HG03439 (cell line): ENCODE results near the gene LZIC.
"Not testable (repeated sequence)": the region's sequence is repeated elsewhere in the genome, so short reads cannot be mapped to it uniquely, and the experiment has no call there.

Experiments used
- ATAC-seq: cut with Tn5 transposase; IDR thresholded peaks from one replicate; pipeline ENCODE4 v1.9.1; 2021; ENCODE audit warnings: mild to moderate bottlenecking, moderate library complexity; ENCODE audit not compliant: unreplicated experiment

The LZIC gene

DNA sequence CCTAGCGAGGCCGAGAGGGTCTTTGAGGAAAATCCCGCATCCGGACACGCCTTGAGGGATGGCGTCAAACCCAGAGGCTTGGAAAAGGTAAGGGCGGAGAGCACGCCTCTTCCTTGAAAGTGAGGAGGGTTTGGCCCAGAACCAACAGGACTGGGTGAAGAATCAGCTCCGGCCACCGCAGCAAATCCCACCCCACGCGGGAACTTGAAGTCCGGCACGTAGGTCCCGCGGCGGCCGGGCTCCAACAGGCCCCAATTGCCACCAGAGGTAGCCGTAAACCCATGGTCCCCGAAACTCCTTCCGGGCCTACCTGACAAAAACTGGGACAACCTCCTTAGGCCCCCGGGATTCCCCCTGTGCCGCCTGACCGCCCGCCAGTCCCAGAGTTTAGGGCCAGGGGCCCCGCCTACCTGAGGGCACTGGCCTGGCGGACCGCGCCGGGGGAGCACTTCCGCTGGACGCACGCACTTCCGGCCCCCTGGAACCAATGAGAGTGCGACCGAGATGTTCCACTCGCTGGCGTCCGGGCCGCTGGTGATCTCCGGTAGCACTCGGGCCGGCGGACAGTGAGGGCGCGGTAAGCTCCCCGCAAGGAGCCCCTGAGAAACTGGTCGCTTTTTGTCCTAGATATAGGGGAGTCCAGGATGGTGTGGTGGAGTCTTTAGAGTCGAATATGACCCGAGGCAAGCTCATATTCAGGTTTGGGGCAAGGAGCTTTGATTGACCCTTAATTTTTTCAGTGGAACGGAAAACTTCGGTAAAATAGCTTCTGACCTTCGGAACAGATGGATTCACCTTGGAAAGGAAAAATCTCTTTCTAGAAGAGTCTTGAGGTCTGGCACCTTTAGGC lies at the start of gene LZIC, which contains the start of gene NMNAT1:
Gene LZIC, minus strand, starts transcription at position 453 of the 850 bp plus-strand sequence. CDS start 6,772 bp downstream, outside the sequence.
Gene NMNAT1, plus strand, starts transcription at position 537 of the 850 bp plus-strand sequence. CDS start 28,599 bp downstream, outside the sequence.
- ATAC-seq = peak; percentile 89

DNA sequence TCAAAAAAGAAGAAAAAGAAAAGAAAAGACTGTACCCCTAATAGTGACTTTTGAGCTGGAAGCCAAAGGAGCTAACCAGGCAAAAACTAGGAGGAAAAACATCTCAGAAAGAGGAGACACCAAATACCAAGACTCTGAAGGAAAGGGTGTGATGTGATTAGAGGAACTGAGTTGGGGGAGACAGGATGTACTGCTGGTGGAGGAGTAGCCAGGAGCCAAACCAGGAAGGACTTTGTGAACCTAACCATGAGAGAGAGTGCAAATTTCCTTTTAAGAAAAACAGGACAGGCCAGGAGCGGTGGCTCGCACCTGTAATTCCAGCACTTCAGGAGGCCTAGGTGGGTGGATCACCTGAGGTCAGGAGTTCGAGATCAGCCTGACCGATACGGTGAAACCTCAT lies 49.7 kb upstream of the LZIC start:
- ATAC-seq = no peak

DNA sequence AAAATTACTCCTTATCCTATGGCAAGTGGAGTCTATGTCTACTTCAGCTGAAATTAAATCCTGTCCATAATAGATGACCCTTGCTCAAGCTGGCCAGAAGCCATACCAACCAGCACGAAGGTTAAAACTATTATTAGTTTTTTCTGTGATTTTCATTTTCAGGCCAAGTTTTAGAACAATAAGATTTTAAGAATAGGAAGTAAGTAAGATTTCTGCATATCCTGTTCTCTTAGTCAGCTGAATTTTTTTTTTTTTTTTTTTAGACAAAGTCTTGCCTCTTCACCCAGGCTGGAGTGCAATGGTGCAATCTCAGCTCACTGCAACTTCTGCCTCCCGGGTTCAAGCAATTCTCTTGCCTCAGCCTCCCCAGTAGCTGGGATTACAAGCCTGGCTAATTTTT lies 47.8 kb upstream of the LZIC start:
- ATAC-seq = no peak

DNA sequence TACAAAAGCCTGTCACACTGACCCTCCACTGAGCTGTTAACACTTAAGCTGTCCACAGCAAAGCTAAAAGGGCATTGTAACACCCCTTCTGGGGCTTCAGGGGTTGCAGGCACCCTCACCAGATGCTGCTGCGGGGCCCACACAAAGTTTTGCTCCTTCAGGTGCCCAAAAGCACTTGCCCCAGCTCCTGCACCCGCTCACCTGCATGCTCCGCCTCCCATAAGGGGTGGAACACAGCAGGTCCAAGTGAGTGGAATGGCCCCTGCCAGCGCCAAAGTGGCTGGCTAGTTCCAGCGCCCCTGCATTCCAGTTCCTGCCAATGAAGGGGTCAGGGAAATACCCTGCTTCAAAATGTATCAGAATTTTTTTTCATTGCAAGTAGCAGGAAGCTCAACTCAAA lies 46.6 kb upstream of the LZIC start:
- ATAC-seq = no peak

DNA sequence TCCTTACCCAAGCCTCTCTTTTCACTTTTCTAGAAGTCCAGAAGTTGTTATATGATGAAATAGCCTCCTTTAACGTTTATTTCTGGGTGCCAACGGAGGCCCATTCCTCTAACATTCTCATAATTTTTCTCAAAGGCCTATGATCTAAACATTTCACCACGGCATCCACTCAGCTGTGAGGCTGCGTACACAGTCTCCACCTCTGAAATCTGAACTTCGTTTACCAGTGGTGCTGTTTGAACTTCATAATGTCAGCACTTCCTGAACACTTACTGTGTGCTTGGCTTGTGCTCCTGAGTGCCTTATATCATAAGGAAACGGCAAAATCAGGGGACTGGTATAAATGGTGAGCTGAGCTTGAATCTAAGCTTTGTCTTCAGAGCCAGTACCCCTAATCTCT lies 41.8 kb upstream of the LZIC start:
- no peak for ATAC-seq

DNA sequence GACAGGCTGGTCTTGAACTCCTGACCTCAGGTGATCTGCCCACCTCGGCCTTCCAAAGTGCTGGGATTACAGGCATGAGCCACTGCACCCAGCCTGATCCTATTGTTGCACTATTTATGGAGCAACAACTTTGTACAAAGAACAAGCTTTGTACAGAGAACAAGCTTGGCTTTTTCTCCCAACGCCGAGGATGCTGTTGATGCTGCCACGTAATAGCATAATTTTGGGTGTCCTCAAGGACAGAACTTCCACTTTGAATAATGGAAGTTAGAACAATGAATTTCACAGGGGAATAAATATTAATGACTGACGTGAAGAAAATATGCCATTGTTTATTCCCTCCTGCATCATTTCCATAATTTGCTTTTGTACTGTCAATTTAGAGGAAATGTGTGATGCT lies 41.1 kb upstream of the LZIC start:
- no peak for ATAC-seq

DNA sequence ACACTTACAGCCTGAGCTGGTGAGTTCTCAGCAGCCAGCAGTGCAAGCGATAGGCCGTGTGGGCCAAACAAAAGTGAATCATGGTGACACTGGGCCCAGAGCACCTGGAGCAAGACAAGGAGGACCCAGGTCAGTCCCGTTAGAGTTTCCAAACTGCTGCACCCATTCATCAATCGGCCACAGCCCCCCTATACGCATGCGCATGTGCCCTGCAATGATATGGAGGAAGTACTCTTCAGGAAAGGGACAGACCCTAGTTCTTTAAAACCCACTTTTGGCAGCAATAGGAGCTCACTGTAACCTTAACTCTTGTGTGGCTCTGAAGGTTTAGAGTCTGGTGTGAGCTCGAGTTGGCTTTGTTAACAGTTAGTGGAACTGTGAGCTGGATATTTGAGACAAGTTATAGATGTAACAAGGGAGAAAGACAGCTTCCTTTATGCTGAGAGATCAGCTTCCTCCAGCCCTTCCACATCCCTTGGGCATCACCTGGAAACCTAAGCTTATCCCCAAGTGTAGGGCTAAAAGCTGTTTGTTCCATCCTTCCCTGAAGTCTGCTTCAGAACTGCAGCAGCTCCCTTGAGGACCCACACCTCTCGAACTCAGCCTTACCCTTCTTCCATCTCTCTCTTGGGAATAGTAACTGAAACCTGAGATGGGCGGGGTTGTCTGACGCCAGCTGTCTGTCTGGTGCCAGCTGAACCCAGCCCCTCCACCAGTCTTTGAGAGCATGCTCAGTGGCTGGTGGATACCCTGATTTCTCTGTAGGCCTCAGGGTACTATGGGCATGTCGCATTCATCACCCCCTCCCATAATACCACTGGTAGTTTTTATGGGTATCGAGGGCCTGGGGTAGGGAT lies 17.7 kb upstream of the LZIC start:
- ATAC-seq = no peak

DNA sequence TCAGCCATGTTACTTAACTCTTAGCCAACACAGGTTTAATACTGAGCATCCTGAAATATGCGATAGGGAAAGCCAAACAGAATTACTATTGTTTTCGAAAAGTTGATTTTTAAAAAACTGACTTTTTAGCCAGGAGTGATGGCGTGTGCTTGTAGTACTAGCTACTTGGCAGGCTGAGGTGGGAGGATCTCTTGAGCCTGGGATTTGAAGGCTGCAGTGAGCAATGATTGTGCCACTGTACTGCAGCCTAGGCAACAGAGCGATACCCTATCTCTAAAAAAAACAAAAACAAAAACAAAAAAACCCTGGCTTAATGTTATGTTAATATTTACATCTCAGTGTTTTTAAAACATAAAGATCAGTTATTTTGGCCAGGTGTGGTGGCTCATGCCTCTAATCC lies 16.8 kb upstream of the LZIC start:
- ATAC-seq = no peak

DNA sequence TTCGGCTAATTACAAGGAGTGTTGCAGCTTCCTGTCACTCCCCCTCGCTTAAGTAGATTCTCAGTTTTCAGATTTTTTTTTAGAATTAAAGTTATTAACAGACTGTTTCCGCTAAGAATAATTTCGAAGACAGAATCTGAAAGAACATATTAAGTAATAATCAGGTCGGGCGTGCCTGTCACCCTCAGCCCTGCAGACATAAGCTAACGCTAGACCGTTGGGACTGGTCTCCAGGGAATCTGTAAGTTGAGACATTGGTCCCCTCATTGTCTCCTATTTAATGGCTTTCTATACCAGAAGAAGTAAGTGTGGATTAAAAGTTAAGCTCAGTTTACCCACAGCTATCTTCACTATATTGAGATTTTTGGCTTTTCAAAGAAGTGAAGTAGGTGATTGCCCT lies 14.5 kb upstream of the LZIC start:
- no peak for ATAC-seq

DNA sequence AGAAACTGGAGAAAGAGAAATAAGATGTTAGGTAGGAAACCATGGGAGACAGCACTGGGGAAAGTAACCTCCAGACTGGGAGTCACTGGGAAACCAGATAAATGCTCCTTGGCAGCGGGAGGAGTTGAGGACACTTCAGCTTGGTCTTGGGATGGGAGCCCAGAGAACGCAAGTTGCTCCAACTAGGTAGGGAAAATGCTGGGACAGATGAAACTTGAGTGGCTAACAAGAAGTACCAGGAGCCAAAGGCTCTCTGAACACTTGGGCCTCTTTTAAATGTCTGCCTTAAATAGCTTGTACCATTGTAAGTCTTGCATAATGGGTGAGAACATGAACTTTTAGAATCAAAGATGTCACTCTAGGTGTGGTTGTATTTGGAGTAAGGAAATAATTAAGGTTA lies 3.1 kb upstream of the LZIC start:
- no peak for ATAC-seq

DNA sequence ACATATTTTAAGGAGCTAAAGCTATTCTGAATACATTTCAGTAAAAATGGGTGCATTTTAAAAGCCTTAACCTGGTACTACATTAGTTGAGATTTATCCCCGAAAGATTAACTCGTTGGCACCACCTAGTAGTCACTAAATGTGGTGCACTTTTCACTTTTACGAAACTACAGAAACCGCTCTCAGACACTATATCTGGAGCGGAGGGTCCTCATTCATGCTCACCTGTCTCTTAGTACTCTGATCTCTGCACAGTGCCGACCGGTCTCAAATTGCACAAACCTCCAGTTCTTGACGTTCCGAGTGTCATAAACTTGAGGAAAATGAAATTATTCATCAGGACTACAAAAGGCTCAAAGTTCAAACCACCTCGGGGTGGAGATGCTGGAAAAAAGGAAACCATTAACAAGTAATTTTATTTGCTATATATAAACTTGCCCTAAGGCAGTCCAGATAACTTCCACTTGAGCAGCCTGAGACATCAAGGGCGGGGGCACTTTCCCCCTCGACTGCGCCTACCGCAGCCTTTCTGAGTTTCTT lies 722 bp downstream of the LZIC start:
- no peak for ATAC-seq

DNA sequence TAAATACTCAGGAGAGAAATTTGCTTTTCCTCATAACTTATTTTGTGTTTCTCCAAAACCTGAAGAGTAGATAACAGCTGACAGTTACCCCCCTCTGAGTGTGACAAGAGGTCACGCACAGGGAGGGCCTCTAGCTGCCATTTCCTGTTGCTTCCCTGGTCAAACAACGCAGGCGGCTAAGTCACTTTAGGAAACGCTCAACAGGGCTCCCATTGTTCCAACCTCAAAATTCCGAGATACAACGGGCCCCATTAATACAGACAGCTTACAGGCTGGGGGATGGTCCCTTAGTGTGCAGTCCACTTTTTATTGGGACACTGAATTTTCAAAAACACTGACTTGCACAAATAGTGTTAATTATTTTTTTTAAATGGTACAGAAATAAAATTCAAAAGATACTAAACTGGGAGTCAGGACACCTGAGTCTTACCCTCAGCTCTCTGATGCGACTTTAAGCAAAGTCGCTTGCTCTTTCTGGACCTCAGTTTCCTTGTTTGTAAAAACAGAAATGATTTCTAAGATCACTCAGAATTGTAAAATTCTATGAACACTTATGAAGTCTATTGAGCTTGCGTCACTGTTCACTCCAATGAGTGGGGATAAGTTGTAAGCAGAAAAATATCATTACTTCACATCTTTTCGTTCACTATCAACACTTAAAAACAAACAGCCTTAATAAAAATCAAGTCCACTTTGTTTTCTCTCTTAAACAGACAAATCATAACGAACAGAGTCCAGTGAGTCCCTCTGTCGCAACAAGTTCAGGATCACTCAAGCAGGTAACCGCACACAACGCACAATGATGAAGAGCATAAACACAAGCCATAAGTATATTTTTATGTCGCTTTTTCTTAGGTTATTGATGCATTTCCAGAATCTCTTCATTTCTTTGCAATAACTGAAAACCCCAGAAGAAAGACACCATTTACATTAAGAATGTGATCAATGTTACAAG lies 13.5 kb downstream of the LZIC start:
- no peak for ATAC-seq

DNA sequence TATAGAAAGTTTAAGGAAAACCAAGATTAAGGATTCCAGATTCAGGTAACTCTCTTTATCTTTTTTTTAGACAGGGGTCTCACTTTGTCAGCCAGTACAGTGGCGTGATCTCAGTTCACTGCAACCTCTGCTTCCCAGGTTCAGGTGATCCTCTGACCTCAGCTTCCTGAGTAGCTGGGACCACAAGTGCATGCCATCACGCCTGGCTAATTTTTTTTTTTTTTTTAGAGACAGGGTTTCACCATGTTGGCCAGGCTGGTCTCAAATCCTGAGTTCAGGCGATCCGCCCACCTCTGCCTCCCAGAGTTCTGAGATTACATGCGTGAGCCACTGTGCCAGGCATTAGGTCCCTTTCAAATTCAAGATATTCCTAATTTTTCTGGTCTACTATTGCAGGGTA lies 15.9 kb downstream of the LZIC start:
- no peak for ATAC-seq

DNA sequence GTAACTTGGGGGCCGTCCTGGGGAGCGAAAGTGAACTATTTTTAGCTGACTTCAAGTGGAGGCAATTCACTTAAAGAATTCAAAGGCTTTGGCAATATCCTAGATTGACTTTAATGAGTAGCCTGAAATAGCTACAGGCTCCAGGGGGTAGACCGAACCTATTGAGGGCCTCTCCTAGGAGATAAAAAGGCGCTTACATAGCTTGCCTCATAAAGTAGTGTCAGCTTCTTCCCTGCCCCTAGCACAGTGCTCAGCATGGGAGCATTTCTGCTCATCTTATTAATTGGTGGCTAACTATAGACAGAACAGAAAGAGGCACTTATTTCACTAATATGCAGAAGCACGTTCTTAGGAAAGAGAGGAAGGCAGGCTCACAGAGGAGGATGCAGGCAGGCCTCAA lies 20.8 kb downstream of the LZIC start:
- no peak for ATAC-seq

DNA sequence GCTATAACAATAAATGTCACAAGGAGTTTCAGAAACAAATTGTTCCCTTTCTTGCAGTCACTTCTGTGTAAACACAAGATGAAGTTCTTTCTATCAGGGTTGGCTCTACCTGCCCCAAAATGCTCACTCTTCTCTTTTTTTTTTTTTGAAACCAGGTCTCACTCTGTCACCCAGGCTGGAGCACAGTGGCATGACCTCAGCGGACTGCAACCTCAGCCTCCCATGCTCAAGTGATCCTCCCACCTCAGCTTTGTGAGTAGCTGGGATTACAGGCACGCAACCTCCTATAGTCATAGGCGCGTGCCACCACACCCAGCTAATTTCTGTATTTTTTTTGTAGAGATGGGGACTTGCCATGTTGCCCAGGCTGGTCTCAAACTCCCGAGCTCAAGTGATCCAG lies 22.6 kb downstream of the LZIC start:
- ATAC-seq = no peak

DNA sequence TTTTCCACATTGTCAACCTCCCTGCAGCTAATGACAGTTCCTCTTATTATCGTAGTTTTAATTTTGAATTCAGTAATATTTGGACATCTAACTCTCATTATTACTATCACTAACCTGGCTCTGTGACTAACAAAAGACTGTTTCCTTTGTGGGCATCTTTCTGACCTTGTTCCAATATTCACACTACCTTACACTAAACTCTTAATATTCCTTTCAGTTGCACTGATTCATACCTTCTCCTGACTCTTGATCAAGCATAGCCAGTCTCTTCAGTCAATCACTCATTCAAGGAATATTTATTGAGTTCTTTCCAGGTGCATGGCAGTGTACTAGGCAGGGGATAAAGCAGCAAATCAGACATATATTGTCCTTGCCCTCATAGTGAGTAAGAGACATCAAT lies 25.3 kb downstream of the LZIC start:
- ATAC-seq = no peak

DNA sequence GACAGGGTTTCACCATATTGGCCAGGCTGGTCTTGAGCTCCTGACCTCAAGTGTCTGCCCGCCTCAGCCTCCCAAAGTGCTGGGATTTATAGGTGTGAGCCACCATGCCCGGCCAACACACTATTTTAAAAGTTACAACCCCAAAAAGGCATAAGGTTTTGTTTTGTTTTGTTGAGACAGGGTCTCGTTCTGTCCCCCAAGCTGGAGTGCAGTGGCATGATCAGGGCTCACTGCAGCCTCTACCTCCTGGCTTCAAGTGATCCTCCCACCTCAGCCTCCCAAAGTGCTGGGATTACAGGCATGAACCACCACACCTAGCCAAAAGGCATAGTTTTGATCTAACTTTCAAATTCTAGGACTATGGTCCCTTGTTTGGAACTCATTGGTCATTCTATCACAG lies 25.7 kb downstream of the LZIC start:
- ATAC-seq = not testable (repeated sequence)

DNA sequence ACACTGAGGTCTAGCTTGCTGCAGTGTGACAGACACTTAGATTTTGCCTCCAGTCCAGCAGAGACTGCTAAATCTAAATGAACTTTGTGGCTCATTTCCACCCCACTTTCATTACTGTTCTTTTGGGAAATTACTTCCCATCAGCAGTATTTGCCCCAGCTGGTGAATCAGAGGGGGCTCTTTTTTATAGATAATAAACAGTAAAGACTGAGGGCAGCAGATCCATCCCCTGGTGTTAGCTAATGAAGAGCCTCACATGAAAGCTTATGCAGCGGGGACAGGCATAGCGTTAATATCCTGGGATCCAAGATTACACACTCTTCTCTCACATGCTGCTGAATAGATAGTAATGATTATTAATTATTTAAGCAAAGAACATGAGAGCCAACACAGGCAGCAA lies 26.7 kb downstream of the LZIC start:
- no peak for ATAC-seq

DNA sequence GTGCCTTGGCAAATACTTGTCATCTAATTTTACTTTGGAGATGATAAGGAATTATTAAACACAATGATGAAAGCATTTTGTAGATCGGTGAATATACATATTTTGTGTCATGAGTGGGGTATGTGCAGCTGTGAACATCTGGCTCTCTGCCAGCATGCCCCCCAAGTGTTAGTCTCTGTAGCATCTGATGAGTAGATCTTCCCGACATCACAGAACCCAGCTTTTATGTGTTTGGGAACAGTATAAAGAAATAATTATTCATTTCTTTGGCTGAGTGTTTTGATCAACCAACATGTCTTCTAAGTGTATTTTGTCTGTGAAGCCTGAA lies 28.6 kb downstream of the LZIC start:
- ATAC-seq = no peak

DNA sequence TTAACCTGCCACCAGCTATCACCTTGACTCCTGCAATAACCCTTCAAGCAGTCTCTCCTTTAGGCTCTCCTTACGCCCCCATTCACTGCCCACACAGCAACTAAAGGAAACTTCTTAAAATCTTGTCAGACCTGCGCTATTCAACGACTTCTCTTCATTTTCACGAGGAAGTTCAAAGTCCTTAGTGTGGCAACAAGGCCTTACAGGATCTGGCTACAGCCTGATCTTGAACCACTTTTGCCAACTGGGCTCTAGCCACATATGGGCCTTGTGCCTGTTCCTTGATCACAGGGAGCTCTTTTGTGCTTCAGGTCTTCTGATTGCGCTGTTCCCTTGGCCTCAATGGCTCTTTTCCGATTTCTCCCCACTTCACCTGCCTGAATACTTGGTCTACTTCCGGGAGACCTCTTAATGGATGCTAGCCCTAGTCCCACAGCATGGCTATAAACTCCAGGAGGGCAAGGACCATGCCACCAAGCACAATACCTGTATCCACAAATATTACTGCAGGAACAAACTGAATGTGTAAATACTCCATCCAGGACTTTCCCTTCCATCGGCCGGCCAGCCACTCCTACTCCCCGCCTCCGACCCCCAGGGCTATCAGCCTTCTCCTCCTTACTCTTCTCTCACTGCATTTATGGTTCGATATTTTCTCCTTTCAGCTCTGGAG lies 30.8 kb downstream of the LZIC start:
- ATAC-seq = no peak
